Esophagus squamous epithelium (tissue), 4 donors: Measurements from ENCODE around the gene SEPHS2.

ENCODE experiments used
- CTCF ChIP-seq, 6 experiments: fragments of 450-650 bp in 4 of 6; fragments of 200-600 bp in 2 of 6; sonication (generic) in 2 of 6; IDR thresholded peaks; one replicate each; pipeline ENCODE4 v1.5.1; 2016 to 2019; ENCODE audit warnings: antibody characterized with exemption in 6 of 6, mild to moderate bottlenecking in 4 of 6, moderate library complexity in 4 of 6
- POLR2A ChIP-seq, 4 donors: fragments of 450-650 bp; IDR thresholded peaks; one replicate each; pipeline ENCODE4 v1.6.1; 2017; ENCODE audit warnings: antibody characterized with exemption in 4 of 4, mild to moderate bottlenecking in 4 of 4, moderate library complexity in 3 of 4

GRCh38 chr16:30397056-30397455, 48.6 kb downstream of the SEPHS2 start:
- TF ChIP-seq CTCF (IDR thresholded peaks at IDR 0.05) (no peak), POLR2A (IDR thresholded peaks at IDR 0.05) (no peak)
